GM12891 (cell line): ENCODE data around the gene FSTL4.

Experiments
- POLR2A ChIP-seq: IDR thresholded peaks from 2 replicates; pipeline ENCODE4 v1.6.1; 2011; ENCODE audit warnings: low read depth, low read length, control low read depth
- POLR2AphosphoS5 ChIP-seq: IDR thresholded peaks from 2 replicates; pipeline ENCODE4 v1.6.1; 2011; ENCODE audit warnings: low read depth, low read length, control low read depth
- POU2F2 ChIP-seq: IDR thresholded peaks from 2 replicates; pipeline ENCODE4 v1.6.1; 2011; ENCODE audit warnings: low read depth, mild to moderate bottlenecking, control low read depth, low read length, moderate library complexity
- SPI1 ChIP-seq: IDR thresholded peaks from 2 replicates; pipeline ENCODE4 v1.6.1; 2011; ENCODE audit warnings: low read depth, low read length, control low read depth
- TAF1 ChIP-seq: IDR thresholded peaks from 2 replicates; pipeline ENCODE4 v1.6.1; 2011; ENCODE audit warnings: low read depth, low read length, control low read depth

GRCh38 chr5:133451926-133452325, 160.4 kb downstream of the FSTL4 start:
- TF ChIP-seq POLR2A (no peak), POLR2AphosphoS5 (no peak), SPI1 (no peak), TAF1 (no peak), POU2F2 (no peak)
